IMR-90 (cell line): ENCODE data around the gene CTDP1. TPM values are rescaled to one million over a fixed set of nuclear protein-coding genes. Genes with fewer than 3 reads are reported as not detected.

Experiments used
- ATAC-seq: fragments of 200-7000 bp; cut with Tn5 transposase; 2 replicates; pipeline ENCODE4 v1.9.1; 2020; ENCODE audit warnings: low read depth, mild to moderate bottlenecking, moderate library complexity
- BruUV-seq: library from RNA; stranded (reverse); fragments of 400-500 nt; replicated peaks from 2 replicates; lab custom pipeline; 2021; lab: Mats Ljungman, UMichigan
- CTCF ChIA-PET: fragments of 300-600 bp; formaldehyde crosslinking; extraction: SDS; loops from one replicate; lab custom pipeline; 2021; ENCODE audit warnings: antibody characterized with exemption; lab: Yijun Ruan, JAX
- POLR2A ChIA-PET: fragments of 300-600 bp; sonication (Branson Sonifier 250); formaldehyde crosslinking; loops from one replicate; lab custom pipeline; 2022; ENCODE audit warnings: antibody characterized with exemption; ENCODE audit not compliant: unreplicated experiment; lab: Charles Lee
- DNase-seq: peaks from one replicate; pipeline ENCODE4 v3.0.0; 2013
- H2AFZ ChIP-seq: replicated peaks from 2 replicates; pipeline ENCODE3; 2013; ENCODE audit warnings: low read length, mild to moderate bottlenecking; ENCODE audit not compliant: poor library complexity
- H2AK5ac ChIP-seq: 2 replicates; pipeline ENCODE4 v1.6.1; 2013; ENCODE audit warnings: low read depth, low read length, inconsistent platforms
- H2AK9ac ChIP-seq: replicated peaks from 2 replicates; pipeline ENCODE3; 2013; ENCODE audit warnings: mild to moderate bottlenecking, low read depth, low read length, moderate library complexity; ENCODE audit not compliant: poor library complexity
- H2BK120ac ChIP-seq: 2 replicates; pipeline ENCODE4 v1.6.1; 2013; ENCODE audit warnings: low read depth, low read length, inconsistent platforms
- H2BK15ac ChIP-seq: 3 replicates; pipeline ENCODE4 v1.6.1; 2013; ENCODE audit warnings: low read depth, low read length, inconsistent platforms
- H2BK20ac ChIP-seq: 2 replicates; pipeline ENCODE4 v1.6.1; 2013; ENCODE audit warnings: low read depth, mild to moderate bottlenecking, inconsistent platforms, low read length, moderate library complexity
- H2BK5ac ChIP-seq: 2 replicates; pipeline ENCODE4 v1.6.1; 2013; ENCODE audit warnings: mild to moderate bottlenecking, low read depth, low read length, inconsistent platforms; ENCODE audit not compliant: poor library complexity, severe bottlenecking
- H3K14ac ChIP-seq: replicated peaks from 2 replicates; pipeline ENCODE4 v1.6.1; 2013; ENCODE audit warnings: low read depth, low read length, inconsistent platforms
- H3K18ac ChIP-seq: 2 replicates; pipeline ENCODE4 v1.6.1; 2013; ENCODE audit warnings: low read depth, low read length, control low read depth
- H3K23ac ChIP-seq: 2 replicates; pipeline ENCODE4 v1.6.1; 2013; ENCODE audit warnings: low read depth, low read length, inconsistent platforms
- H3K27ac ChIP-seq: 2 replicates; pipeline ENCODE4 v1.5.1; 2013; ENCODE audit warnings: mild to moderate bottlenecking, control low read depth, low read length; ENCODE audit not compliant: insufficient read depth
- H3K27me3 ChIP-seq: 2 replicates; pipeline ENCODE4 v1.6.1; 2013; ENCODE audit warnings: low read length; ENCODE audit not compliant: control insufficient read depth, insufficient read depth
- H3K36me3 ChIP-seq: 2 replicates; pipeline ENCODE4 v1.6.1; 2013; ENCODE audit warnings: low read length, mixed read lengths; ENCODE audit not compliant: control insufficient read depth, insufficient read depth
- H3K4ac ChIP-seq: 2 replicates; pipeline ENCODE4 v1.6.1; 2013; ENCODE audit warnings: low read depth, low read length, inconsistent platforms
- H3K4me1 ChIP-seq: 2 replicates; pipeline ENCODE4 v1.6.1; 2013; ENCODE audit warnings: low read length, mixed read lengths; ENCODE audit not compliant: control insufficient read depth, insufficient read depth
- H3K4me2 ChIP-seq: 2 replicates; pipeline ENCODE4 v1.6.1; 2013; ENCODE audit warnings: low read depth, mild to moderate bottlenecking, control low read depth, low read length, moderate library complexity
- H3K4me3 ChIP-seq: 2 replicates; pipeline ENCODE4 v1.5.1; 2013; ENCODE audit warnings: low read depth, mild to moderate bottlenecking, control low read depth, low read length, moderate library complexity; ENCODE audit not compliant: insufficient read depth
- H3K56ac ChIP-seq: 2 replicates; pipeline ENCODE4 v1.6.1; 2013; ENCODE audit warnings: low read length, inconsistent platforms; ENCODE audit not compliant: insufficient read depth; ENCODE audit errors: extremely low read depth
- H3K79me1 ChIP-seq, 2 experiments: 2 replicates each; pipeline ENCODE4 v1.6.1; 2013; ENCODE audit warnings: low read length in 2 of 2, inconsistent platforms in 1 of 2, low read depth in 1 of 2
- H3K9ac ChIP-seq: 2 replicates; pipeline ENCODE4 v1.6.1; 2013; ENCODE audit warnings: low read depth, low read length, control low read depth
- H3K9me1 ChIP-seq: 2 replicates; pipeline ENCODE4 v1.6.1; 2013; ENCODE audit warnings: low read length, inconsistent platforms; ENCODE audit not compliant: insufficient read depth
- H3K9me3 ChIP-seq: 2 replicates; pipeline ENCODE4 v1.6.1; 2013; ENCODE audit warnings: low read length; ENCODE audit not compliant: control insufficient read depth, insufficient read depth
- H4K20me1 ChIP-seq: 2 replicates; pipeline ENCODE4 v1.6.1; 2013; ENCODE audit warnings: low read length, inconsistent platforms; ENCODE audit not compliant: insufficient read depth
- H4K5ac ChIP-seq: 2 replicates; pipeline ENCODE4 v1.6.1; 2013; ENCODE audit warnings: mild to moderate bottlenecking, low read depth, low read length, control low read depth
- H4K8ac ChIP-seq, 2 experiments: 2 replicates each; pipeline ENCODE4 v1.6.1; 2013; ENCODE audit warnings: low read depth in 2 of 2, low read length in 2 of 2, control low read depth in 1 of 2, inconsistent platforms in 1 of 2
- H4K91ac ChIP-seq: 2 replicates; pipeline ENCODE4 v1.6.1; 2013; ENCODE audit warnings: low read depth, low read length, inconsistent platforms; ENCODE audit not compliant: insufficient read depth
- CEBPB ChIP-seq: IDR thresholded peaks from 2 replicates; pipeline ENCODE4 v1.6.1; 2012; ENCODE audit warnings: low read depth, low read length, improper control_type of control experiment
- FOS ChIP-seq: fragments of 150-350 bp; IDR thresholded peaks from 2 replicates; pipeline ENCODE4 v1.6.1; 2016; ENCODE audit warnings: low read depth, low read length
- MXI1 ChIP-seq: IDR thresholded peaks from 2 replicates; pipeline ENCODE4 v1.6.1; 2012; ENCODE audit warnings: low read depth, mild to moderate bottlenecking, low read length, moderate library complexity, borderline replicate concordance
- NFE2L2 ChIP-seq: fragments of 150-350 bp; IDR thresholded peaks from 2 replicates; pipeline ENCODE4 v1.6.1; 2016; ENCODE audit warnings: low read depth, mild to moderate bottlenecking, low read length
- POLR2A ChIP-seq: IDR thresholded peaks from 2 replicates; pipeline ENCODE4 v1.6.1; 2012; ENCODE audit warnings: mild to moderate bottlenecking, low read depth, low read length
- RFX5 ChIP-seq: IDR thresholded peaks from 2 replicates; pipeline ENCODE4 v1.8.0; 2012; ENCODE audit warnings: low read depth, mild to moderate bottlenecking, low read length, moderate library complexity
- WGBS, 2 experiments: methylation state at CpG; one replicate each; pipeline versions ENCODE4 v1.1.5 to v1.1.7; 2013; ENCODE audit warnings: missing lambda C conversion rate in 2 of 2; ENCODE audit not compliant: insufficient read length in 1 of 2; ENCODE audit errors: extremely low coverage in 2 of 2; 5-methylcytosine and 5-hydroxymethylcytosine counted together
- dilution Hi-C: fragments of 300-500 bp; cut with HindIII; formaldehyde crosslinking; loops from one replicate; pipeline ENCODE4 v1.14.3; 2018; ENCODE audit warnings: low sequenced_read_pairs; ENCODE audit not compliant: unreplicated experiment
- in situ Hi-C: fragments of 300-500 bp; cut with MboI; formaldehyde crosslinking; loops from 3 replicates; pipeline ENCODE4 v1.14.3; 2019; ENCODE audit warnings: low sequenced_read_pairs, inconsistent platforms, mixed read lengths
- intact Hi-C: fragments of 100-400 bp; cut with micrococcal nuclease; formaldehyde crosslinking; loops from 2 replicates; pipeline ENCODE4 v1.10.0; 2022
- polyA plus RNA-seq, 3 experiments: library from polyadenylated mRNA; depleted of rRNA; stranded (reverse); fragments of >200 nt; gene quantifications; 2 replicates each; pipeline ENCODE4 v1.2.3, GENCODE V29; 2012; ENCODE audit warnings: low replicate concordance in 1 of 3
- total RNA-seq: library from RNA; depleted of rRNA; stranded (reverse); fragments of >200 nt; gene quantifications from 2 replicates; pipeline ENCODE4 v1.2.3, GENCODE V29; 2012
- TF ChIP-seq, protein P1 (sequence below): fragments of 150-350 bp; IDR thresholded peaks from 2 replicates; pipeline ENCODE4 v1.6.1; 2017; ENCODE audit warnings: mild to moderate bottlenecking, antibody characterized with exemption, low read length, low read depth

CTDP1 gene
- total and polyA plus RNA-seq, 2 of the 4 experiments (the other 2 are of a cell fraction), result 13.4 to 17.6 TPM

DNA sequence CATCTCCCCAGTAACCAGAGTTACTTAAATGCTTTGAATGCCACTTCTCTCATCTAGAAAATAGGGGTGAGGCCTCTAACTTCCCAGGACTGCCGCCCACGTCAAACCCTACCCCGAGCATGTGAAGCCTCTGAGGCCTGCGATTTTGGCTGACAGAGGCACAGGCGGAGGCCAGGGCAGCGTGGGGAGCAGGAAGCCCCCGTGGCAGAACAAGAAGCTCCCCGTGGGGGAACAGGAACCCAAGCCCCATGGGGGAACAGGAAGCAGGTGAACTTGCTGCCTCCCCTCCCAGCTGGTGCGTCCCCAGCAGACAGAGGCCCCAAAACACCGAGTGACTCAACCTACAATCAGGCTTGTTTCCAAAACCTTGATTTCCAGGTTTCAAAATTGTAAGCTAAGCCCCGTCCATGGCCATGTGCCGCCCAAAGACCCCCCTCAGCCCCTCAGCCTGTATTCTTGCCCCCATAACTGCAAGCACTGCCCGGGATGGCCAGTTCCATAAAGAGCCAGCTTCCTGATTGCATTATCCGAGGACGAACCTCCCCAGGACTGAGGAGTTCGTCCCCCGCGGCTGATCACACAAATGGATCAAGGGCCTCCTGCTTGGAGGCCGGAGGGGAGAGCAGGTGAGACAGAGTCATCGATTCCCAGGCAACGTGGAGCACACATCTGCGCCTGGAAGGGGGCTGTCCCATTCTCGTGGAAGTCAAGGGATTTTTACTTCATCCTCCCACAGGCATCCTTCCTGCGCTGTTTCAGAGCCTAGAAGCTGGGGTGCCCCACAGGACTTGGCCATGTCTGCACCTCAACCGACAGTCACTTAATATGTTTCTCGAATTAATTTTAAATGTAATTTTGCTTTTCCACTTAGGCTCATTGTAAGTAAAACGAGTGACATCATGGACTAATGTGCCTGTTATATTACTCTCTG lies 36.3 kb upstream of the CTDP1 start:
- dilution Hi-C loops, result no loop called here
- POLR2A ChIA-PET, result no interaction called here
- Histone ChIP-seq H3K27me3 (peaks cover 33% of the 10 kb centered on the region), H3K9me1 (no peaks in the 10 kb centered on the region), H4K91ac (no peak overlapping the region), H3K79me1 (no peaks in the 10 kb centered on the region), H3K56ac (no peak overlapping the region), H3K18ac (no peak overlapping the region), H4K20me1 (no peaks in the 10 kb centered on the region), H2BK5ac (no peak overlapping the region), H3K4ac (no peak overlapping the region), H3K9ac (no peak overlapping the region), H2AFZ (no peak overlapping the region), H4K5ac (no peak overlapping the region), H2BK120ac (no peak overlapping the region), H3K23ac (no peak overlapping the region), H3K36me3 (no peaks in the 10 kb centered on the region), H3K4me1 (no peaks in the 10 kb centered on the region), H2BK20ac (no peak overlapping the region), H3K4me3 (no peak overlapping the region), H3K27ac (no peak overlapping the region), H3K9me3 (no peaks in the 10 kb centered on the region), H4K8ac (no peak overlapping the region), H3K4me2 (no peak overlapping the region), H2AK5ac (no peak overlapping the region), H2BK15ac (no peak overlapping the region), H2AK9ac (no peak overlapping the region), H3K14ac (no peak overlapping the region)
- intact Hi-C loops, result no loop called here
- no peak; the same call in 1 of the 2 replicates for ATAC-seq
- no peak for DNase-seq
- in situ Hi-C loops, result loop anchor here (5.0 kb wide), 1 partner anchor 266 kb away; no protein-coding TSS in a partner anchor
- no peak for TF ChIP-seq CEBPB
- TF ChIP-seq MXI1, result no peak
- no peak for TF ChIP-seq FOS
- TF ChIP-seq RFX5, result no peak
- no peak for TF ChIP-seq POLR2A
- TF ChIP-seq, protein P1, sequence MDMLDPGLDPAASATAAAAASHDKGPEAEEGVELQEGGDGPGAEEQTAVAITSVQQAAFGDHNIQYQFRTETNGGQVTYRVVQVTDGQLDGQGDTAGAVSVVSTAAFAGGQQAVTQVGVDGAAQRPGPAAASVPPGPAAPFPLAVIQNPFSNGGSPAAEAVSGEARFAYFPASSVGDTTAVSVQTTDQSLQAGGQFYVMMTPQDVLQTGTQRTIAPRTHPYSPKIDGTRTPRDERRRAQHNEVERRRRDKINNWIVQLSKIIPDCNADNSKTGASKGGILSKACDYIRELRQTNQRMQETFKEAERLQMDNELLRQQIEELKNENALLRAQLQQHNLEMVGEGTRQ, result no peak
- no peak for TF ChIP-seq NFE2L2
- CTCF ChIA-PET, result no interaction called here
- WGBS, 2 experiments, result 81% methylated on average over 15 of the region's 27 CpGs; no CpG with 5 or more reads in 1 of the 2 experiments
- BruUV-seq, result no TSS peak
